A673 (cell line): ENCODE measurements around the gene TMEM72.

Experiments
- CTCF ChIP-seq: fragments of 300-800, 200-600 bp; sonication (generic); conservative IDR thresholded peaks from 2 replicates; pipeline ENCODE4 v1.5.1; 2017; ENCODE audit warnings: low read depth, mild to moderate bottlenecking, antibody characterized with exemption, low read length, moderate library complexity, mixed read lengths
- EZH2 ChIP-seq: fragments of 200-600 bp; sonication (generic); IDR thresholded peaks from 2 replicates; pipeline ENCODE4 v1.6.1; 2017; ENCODE audit warnings: borderline replicate concordance, low read depth, mild to moderate bottlenecking, mixed read lengths, antibody characterized with exemption, low read length; ENCODE audit not compliant: poor library complexity, severe bottlenecking

DNA sequence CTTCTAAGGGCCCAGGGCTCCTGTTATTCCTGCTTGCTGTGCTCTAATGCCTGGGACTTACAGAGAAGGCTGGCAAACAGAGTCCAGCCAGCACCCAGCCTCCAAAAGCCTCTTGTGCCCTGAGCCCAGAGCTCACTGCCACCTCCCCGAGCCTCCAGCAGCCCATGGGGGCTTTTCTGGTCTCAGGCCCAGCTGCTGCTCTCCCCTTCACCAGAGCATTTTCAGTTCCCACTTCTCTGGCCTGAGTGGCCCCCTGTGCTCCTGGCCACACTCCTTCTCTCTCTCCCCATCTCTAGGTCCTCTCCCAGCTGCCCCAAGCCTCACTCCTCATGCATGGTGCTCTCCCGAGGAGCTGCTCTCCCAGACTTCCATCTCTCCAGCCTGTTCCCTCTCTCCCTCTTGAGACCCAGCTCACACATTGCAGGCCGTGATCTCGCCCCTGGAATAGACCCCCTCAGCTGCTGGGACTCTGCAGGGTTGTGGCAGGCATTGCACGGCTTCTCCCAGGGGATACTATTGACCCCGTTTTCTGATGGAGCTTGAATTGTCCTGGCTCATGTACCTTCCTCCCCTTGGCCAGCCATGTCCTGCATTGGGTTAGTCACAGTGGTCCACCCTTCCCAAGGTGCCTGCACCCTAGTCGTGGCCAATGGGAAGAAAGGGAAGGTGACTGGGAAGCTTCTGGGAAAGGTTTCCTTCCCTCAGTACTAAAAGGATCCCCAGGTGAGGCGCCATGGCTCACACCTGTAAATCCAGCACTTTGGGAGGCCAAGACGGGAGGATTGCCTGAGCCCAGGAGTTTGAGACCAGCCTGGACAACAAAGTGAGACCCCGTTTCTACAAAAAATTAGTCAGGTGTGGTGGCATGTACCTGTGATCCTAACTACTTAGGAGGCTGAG is 39.4 kb downstream of the TMEM72 start:
- no peak for TF ChIP-seq EZH2
- TF ChIP-seq CTCF: no peak
